HepG2 (cell line): ENCODE data around the gene GLUD1. TPM values are rescaled to one million over a fixed set of nuclear protein-coding genes. Genes with fewer than 3 reads are reported as not detected.

Experiments
- AHR ChIP-seq: IDR thresholded peaks from 2 replicates; pipeline ENCODE4 v1.6.1; 2018; ENCODE audit warnings: missing genetic modification reagents, missing compliant biosample characterization
- HNRNPH1 ChIP-seq: fragments of 200-400 bp; formaldehyde crosslinking; optimal IDR thresholded peaks from 2 replicates; pipeline ENCODE3; 2017; ENCODE audit warnings: mild to moderate bottlenecking, low read depth, low read length
- JUN ChIP-seq: sonication (generic); formaldehyde crosslinking; IDR thresholded peaks from 2 replicates; pipeline ENCODE4 v1.4.0; 2020; ENCODE audit warnings: mild to moderate bottlenecking, missing genetic modification reagents
- KAT7 ChIP-seq: IDR thresholded peaks from 2 replicates; pipeline ENCODE4 v1.6.1; 2018; ENCODE audit warnings: borderline replicate concordance, missing compliant biosample characterization
- KAT8 ChIP-seq: IDR thresholded peaks from 2 replicates; pipeline ENCODE4 v1.6.1; 2016; ENCODE audit warnings: missing genetic modification reagents, missing compliant biosample characterization
- KDM5B ChIP-seq: sonication (generic); formaldehyde crosslinking; IDR thresholded peaks from 2 replicates; pipeline ENCODE4 v1.4.0; 2020; ENCODE audit warnings: missing genetic modification reagents, mild to moderate bottlenecking, borderline replicate concordance
- KLF9 ChIP-seq: IDR thresholded peaks from 2 replicates; pipeline ENCODE4 v1.6.1; 2016; ENCODE audit warnings: low read depth
- MAFK ChIP-seq, 2 experiments: IDR thresholded peaks in 1 of 2; conservative IDR thresholded peaks in 1 of 2; 2 replicates each; pipeline ENCODE4 v1.6.1; 2011; ENCODE audit warnings: improper control_type of control experiment in 2 of 2, low read length in 2 of 2
- MATR3 ChIP-seq: sonication (generic); formaldehyde crosslinking; IDR thresholded peaks from 2 replicates; pipeline ENCODE4 v1.4.0; 2020; ENCODE audit warnings: missing genetic modification reagents
- PCBP1 ChIP-seq: fragments of 200-400 bp; formaldehyde crosslinking; IDR thresholded peaks from 2 replicates; pipeline ENCODE4 v1.6.1; 2017; ENCODE audit warnings: mild to moderate bottlenecking, low read depth, low read length, borderline replicate concordance
- SPEN ChIP-seq: sonication (generic); formaldehyde crosslinking; IDR thresholded peaks from 2 replicates; pipeline ENCODE4 v1.5.1; 2020; ENCODE audit warnings: low read depth, mild to moderate bottlenecking, missing genetic modification reagents
- SYNCRIP ChIP-seq: fragments of 200-400 bp; formaldehyde crosslinking; IDR thresholded peaks from 2 replicates; pipeline ENCODE4 v1.6.1; 2018; ENCODE audit warnings: mild to moderate bottlenecking, low read depth, low read length; ENCODE audit not compliant: insufficient read depth
- TAF15 ChIP-seq: fragments of 200-400 bp; formaldehyde crosslinking; IDR thresholded peaks from one replicate; pipeline ENCODE4 v1.6.1; 2018; ENCODE audit warnings: mild to moderate bottlenecking, low read depth, low read length; ENCODE audit not compliant: poor library complexity, severe bottlenecking
- U2AF2 ChIP-seq: fragments of 200-400 bp; formaldehyde crosslinking; IDR thresholded peaks from 2 replicates; pipeline ENCODE4 v1.6.1; 2017; ENCODE audit warnings: low read depth, mild to moderate bottlenecking, low read length
- ZBTB3 ChIP-seq: sonication (generic); formaldehyde crosslinking; IDR thresholded peaks from 2 replicates; pipeline ENCODE4 v1.4.0; 2020; ENCODE audit warnings: low read depth, mild to moderate bottlenecking, moderate library complexity, missing genetic modification reagents, borderline replicate concordance
- ZFYVE20 ChIP-seq: sonication (generic); formaldehyde crosslinking; IDR thresholded peaks from 2 replicates; pipeline ENCODE4 v1.8.0; 2023; ENCODE audit warnings: low read depth, mild to moderate bottlenecking, moderate library complexity, missing genetic modification reagents, borderline replicate concordance
- ZNF343 ChIP-seq: sonication (generic); formaldehyde crosslinking; IDR thresholded peaks from 2 replicates; pipeline ENCODE4 v1.4.0; 2020; ENCODE audit warnings: mild to moderate bottlenecking, missing genetic modification reagents
- ZNF441 ChIP-seq: sonication (generic); formaldehyde crosslinking; IDR thresholded peaks from 2 replicates; pipeline ENCODE4 v1.7.0; 2021; ENCODE audit warnings: missing genetic modification reagents, borderline replicate concordance
- ZNF780A ChIP-seq: sonication (generic); formaldehyde crosslinking; IDR thresholded peaks from 2 replicates; pipeline ENCODE4 v1.8.0; 2022; ENCODE audit warnings: mild to moderate bottlenecking, missing genetic modification reagents, moderate library complexity
- polyA plus RNA-seq, 8 experiments: library from polyadenylated mRNA; depleted of rRNA in 3 of 8; stranded (reverse) in 7 of 8; unstranded in 1 of 8; fragments of >200 nt; fragmentation: Illumina TruSeq in 4 of 8; extraction: Trizol in 4 of 8; gene quantifications; 2 replicates each; pipeline versions ENCODE4 v1.2.1 to v1.2.3, GENCODE V29; 2011 to 2016; ENCODE audit warnings: low read depth in 4 of 8, missing spikeins in 1 of 8, mixed read lengths in 1 of 8; ENCODE audit not compliant: insufficient read depth in 1 of 8
- total RNA-seq, 5 experiments: library from RNA; depleted of rRNA; stranded (reverse); fragments of >200 nt; fragmentation: Illumina TruSeq; extraction: Trizol; gene quantifications; 2 replicates each; pipeline ENCODE4 v1.2.3, GENCODE V29; 2016; ENCODE audit warnings: low read depth in 1 of 5
- TF ChIP-seq, protein P1 (sequence below): sonication (generic); formaldehyde crosslinking; IDR thresholded peaks from 2 replicates; pipeline ENCODE4 v1.9.0; 2021; ENCODE audit warnings: missing genetic modification reagents, borderline replicate concordance
- TF ChIP-seq, protein P2 (sequence below): sonication (generic); formaldehyde crosslinking; conservative IDR thresholded peaks from 2 replicates; pipeline ENCODE4 v1.4.0; 2020; ENCODE audit warnings: missing genetic modification reagents
- TF ChIP-seq, protein P3 (sequence below): sonication (generic); formaldehyde crosslinking; conservative IDR thresholded peaks from 2 replicates; pipeline ENCODE4 v1.8.0; 2022; ENCODE audit warnings: missing genetic modification reagents
- TF ChIP-seq, protein P4 (sequence below): sonication (generic); formaldehyde crosslinking; IDR thresholded peaks from 2 replicates; pipeline ENCODE4 v1.4.0; 2020; ENCODE audit warnings: mild to moderate bottlenecking, missing genetic modification reagents

Gene GLUD1
- total and polyA plus RNA-seq, 2 of the 13 experiments (the other 11 are each of a cell fraction or from before 2014, with no cell fraction given) = 301 to 798 TPM

DNA sequence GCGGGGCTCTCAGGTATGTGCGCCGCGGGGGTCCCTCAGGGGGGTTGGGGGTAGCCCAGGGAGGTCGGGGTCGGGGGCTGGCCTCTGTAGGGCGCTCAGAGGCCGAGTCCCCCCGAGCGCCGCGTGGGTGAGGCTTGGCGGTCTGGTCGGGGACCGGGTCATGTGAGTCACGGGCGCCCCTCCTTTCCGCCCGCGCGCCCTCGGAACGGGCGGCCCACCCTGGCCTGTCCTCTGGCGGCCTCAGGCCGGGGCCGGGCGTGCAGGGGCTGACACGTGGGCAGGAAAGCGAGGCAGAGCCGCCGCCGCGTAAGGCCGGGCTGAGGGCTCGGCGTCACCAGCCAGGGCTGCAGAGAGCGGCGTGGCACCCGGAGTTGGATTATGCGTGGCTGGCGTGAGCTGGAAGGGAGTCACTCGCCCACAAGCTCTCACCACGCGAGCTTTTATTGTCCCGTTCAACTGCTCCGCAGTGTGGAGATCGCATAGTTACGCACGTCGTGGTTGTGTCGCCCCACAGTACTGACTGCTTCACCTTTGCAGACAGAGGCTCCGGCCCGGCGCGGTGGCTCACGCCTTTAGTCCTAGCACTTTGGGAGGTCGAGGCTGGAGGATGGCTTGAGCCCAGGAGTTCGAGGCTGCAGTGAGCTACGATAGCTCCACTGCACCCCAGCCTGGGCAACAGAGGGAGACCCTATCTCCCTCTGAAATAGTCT, 748 bp upstream of the GLUD1 start (continued):
- TF ChIP-seq ZNF441 (CRISPR knock-in tag) = peak; percentile 62; the same call in 1 of the 2 replicates
- TF ChIP-seq ZFYVE20 (CRISPR knock-in tag) = peak; percentile 49; the same call in 1 of the 2 replicates
- TF ChIP-seq SYNCRIP = no peak
- no peak for TF ChIP-seq MAFK (conservative IDR thresholded peaks at IDR 0.05 in 1 of 2, IDR thresholded peaks at IDR 0.05 in 1 of 2; ENCODE audit: low read length in 2 of 2)
- TF ChIP-seq, protein P1, sequence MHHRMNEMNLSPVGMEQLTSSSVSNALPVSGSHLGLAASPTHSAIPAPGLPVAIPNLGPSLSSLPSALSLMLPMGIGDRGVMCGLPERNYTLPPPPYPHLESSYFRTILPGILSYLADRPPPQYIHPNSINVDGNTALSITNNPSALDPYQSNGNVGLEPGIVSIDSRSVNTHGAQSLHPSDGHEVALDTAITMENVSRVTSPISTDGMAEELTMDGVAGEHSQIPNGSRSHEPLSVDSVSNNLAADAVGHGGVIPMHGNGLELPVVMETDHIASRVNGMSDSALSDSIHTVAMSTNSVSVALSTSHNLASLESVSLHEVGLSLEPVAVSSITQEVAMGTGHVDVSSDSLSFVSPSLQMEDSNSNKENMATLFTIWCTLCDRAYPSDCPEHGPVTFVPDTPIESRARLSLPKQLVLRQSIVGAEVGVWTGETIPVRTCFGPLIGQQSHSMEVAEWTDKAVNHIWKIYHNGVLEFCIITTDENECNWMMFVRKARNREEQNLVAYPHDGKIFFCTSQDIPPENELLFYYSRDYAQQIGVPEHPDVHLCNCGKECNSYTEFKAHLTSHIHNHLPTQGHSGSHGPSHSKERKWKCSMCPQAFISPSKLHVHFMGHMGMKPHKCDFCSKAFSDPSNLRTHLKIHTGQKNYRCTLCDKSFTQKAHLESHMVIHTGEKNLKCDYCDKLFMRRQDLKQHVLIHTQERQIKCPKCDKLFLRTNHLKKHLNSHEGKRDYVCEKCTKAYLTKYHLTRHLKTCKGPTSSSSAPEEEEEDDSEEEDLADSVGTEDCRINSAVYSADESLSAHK (CRISPR knock-in tag) = peak; percentile 90; the same call in 1 of the 2 replicates
- TF ChIP-seq, protein P2, sequence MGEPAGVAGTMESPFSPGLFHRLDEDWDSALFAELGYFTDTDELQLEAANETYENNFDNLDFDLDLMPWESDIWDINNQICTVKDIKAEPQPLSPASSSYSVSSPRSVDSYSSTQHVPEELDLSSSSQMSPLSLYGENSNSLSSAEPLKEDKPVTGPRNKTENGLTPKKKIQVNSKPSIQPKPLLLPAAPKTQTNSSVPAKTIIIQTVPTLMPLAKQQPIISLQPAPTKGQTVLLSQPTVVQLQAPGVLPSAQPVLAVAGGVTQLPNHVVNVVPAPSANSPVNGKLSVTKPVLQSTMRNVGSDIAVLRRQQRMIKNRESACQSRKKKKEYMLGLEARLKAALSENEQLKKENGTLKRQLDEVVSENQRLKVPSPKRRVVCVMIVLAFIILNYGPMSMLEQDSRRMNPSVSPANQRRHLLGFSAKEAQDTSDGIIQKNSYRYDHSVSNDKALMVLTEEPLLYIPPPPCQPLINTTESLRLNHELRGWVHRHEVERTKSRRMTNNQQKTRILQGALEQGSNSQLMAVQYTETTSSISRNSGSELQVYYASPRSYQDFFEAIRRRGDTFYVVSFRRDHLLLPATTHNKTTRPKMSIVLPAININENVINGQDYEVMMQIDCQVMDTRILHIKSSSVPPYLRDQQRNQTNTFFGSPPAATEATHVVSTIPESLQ (CRISPR knock-in tag) = no peak
- TF ChIP-seq, protein P3, sequence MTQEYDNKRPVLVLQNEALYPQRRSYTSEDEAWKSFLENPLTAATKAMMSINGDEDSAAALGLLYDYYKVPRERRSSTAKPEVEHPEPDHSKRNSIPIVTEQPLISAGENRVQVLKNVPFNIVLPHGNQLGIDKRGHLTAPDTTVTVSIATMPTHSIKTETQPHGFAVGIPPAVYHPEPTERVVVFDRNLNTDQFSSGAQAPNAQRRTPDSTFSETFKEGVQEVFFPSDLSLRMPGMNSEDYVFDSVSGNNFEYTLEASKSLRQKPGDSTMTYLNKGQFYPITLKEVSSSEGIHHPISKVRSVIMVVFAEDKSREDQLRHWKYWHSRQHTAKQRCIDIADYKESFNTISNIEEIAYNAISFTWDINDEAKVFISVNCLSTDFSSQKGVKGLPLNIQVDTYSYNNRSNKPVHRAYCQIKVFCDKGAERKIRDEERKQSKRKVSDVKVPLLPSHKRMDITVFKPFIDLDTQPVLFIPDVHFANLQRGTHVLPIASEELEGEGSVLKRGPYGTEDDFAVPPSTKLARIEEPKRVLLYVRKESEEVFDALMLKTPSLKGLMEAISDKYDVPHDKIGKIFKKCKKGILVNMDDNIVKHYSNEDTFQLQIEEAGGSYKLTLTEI (CRISPR knock-in tag) = no peak
- peak; percentile 73; the same call in 1 of the 2 replicates for TF ChIP-seq AHR
- TF ChIP-seq ZNF343 = no peak
- TF ChIP-seq HNRNPH1 = no peak
- TF ChIP-seq ZBTB3 (CRISPR knock-in tag) = no peak
- TF ChIP-seq KAT7 (CRISPR knock-in tag) = peak; percentile 86
- TF ChIP-seq TAF15 = no peak
- no peak; the same call in 1 of the 2 replicates for TF ChIP-seq ZNF780A (CRISPR knock-in tag)
- no peak for TF ChIP-seq MATR3
- TF ChIP-seq, protein P4, sequence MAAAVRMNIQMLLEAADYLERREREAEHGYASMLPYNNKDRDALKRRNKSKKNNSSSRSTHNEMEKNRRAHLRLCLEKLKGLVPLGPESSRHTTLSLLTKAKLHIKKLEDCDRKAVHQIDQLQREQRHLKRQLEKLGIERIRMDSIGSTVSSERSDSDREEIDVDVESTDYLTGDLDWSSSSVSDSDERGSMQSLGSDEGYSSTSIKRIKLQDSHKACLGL = peak; percentile 99
- TF ChIP-seq PCBP1 = no peak
- TF ChIP-seq KAT8 (CRISPR knock-in tag) = peak; percentile 61
- TF ChIP-seq KDM5B (CRISPR knock-in tag) = peak; percentile 80
- no peak for TF ChIP-seq U2AF2
- TF ChIP-seq KLF9 (CRISPR knock-in tag) = peak; percentile 86; the same call in 1 of the 2 replicates
- peak; percentile 82 for TF ChIP-seq SPEN (CRISPR knock-in tag)
- TF ChIP-seq JUN (CRISPR knock-in tag) = peak; percentile 55; the same call in 1 of the 2 replicates
